AG09309 (cell line): ENCODE measurements around the gene HIVEP3.

ENCODE experiments used
- DNase-seq: peaks from one replicate; pipeline ENCODE4 v3.0.0-alpha.2; 2010; ENCODE audit warnings: low read depth
- H3K4me3 ChIP-seq: 2 replicates; pipeline ENCODE4 v1.5.1; 2011; ENCODE audit warnings: mild to moderate bottlenecking, low read depth, low read length, moderate library complexity; ENCODE audit not compliant: control insufficient read depth
- TF ChIP-seq, protein P1 (sequence below): IDR thresholded peaks from 2 replicates; pipeline ENCODE4 v1.5.1; 2011; ENCODE audit warnings: mild to moderate bottlenecking, low read depth, low read length, inconsistent platforms; ENCODE audit not compliant: insufficient read depth, control insufficient read depth; ENCODE audit errors: missing control alignments

Gene HIVEP3

GRCh38 chr1:41666981-41667631 is 251.6 kb downstream of the HIVEP3 start:
- TF ChIP-seq, protein P1, sequence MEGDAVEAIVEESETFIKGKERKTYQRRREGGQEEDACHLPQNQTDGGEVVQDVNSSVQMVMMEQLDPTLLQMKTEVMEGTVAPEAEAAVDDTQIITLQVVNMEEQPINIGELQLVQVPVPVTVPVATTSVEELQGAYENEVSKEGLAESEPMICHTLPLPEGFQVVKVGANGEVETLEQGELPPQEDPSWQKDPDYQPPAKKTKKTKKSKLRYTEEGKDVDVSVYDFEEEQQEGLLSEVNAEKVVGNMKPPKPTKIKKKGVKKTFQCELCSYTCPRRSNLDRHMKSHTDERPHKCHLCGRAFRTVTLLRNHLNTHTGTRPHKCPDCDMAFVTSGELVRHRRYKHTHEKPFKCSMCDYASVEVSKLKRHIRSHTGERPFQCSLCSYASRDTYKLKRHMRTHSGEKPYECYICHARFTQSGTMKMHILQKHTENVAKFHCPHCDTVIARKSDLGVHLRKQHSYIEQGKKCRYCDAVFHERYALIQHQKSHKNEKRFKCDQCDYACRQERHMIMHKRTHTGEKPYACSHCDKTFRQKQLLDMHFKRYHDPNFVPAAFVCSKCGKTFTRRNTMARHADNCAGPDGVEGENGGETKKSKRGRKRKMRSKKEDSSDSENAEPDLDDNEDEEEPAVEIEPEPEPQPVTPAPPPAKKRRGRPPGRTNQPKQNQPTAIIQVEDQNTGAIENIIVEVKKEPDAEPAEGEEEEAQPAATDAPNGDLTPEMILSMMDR = no peak
- H3K4me3 ChIP-seq = no peak overlapping the region
- DNase-seq = no peak

- H3K4me3 ChIP-seq = no peak overlapping the region
- DNase-seq = no peak
- TF ChIP-seq, protein P1 = no peak
Observed at GRCh38 chr1:41665962-41666917, 252.5 kb downstream of the HIVEP3 start.

- peak; percentile 14 for DNase-seq
- no peak overlapping the region for H3K4me3 ChIP-seq
- TF ChIP-seq, protein P1 = no peak
Observed at GRCh38 chr1:41664861-41665640, 253.7 kb downstream of the HIVEP3 start.

DNA sequence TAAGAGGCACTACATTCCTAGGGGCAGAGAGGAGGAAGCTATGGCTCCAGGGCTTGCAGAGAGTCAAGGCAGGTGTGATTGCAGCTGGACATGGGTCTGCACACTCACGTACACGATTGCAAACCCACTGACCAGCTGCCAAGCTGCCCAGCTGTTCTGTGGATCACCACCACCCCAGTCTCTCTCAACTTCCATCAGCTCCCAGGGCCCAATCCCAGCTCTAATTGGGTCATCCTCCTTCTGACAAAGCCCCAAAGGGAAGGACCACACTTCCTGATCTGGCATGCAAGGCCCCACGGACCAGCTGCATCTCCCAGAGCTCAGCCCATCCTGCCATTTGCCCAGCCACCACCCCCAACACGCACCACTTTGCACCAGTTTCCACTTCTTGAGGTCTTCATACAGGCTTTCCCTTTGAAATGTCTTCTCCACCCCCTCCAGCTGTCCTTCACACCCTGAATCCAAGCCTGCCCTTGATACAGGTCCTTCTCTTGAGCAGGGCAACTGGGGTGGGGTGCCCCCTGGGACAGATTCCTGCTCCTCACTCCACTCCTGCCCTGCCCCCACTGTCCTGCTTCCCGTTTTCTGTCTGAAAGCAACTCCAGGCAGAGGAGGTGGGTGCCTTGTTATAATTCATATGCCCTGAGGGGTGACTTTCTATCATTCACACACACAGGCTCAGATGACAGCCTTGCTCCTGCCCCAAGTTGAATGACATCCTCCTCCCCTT is 254.9 kb downstream of the HIVEP3 start:
- no peak for DNase-seq
- H3K4me3 ChIP-seq = no peak overlapping the region
- TF ChIP-seq, protein P1 = no peak

DNA sequence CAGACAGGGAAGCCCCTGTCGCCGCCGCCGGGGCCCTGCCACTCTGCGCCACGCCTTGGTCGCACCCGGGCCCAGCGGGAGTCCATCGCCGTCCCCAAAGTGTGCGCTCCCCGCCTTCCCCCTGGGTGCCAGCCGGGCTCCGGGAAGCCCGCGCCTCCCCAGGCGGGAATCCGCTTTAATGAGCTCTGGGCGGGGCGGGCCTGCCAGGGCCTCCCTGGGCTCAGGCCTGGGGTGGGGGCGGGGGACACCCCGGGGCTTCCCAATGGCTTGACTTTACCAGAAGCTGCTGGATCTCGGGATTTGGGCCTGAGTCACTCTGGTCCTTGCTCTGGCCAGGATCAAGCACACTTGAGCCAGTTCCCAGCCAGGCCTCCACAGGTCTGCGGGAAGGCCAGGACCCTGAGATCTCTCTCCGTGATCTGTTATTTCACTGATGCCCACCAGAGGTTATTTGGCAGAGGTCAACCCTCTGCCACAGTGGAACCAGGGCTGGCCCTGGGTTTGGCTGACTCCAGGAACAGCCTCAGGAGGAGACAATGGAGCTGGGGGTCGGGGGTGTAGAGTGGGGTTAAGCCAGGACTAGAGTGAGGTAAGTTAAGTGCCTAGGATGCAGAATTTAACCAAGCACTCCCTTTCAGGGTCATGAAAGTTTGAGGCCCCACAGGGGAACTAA is 255.8 kb downstream of the HIVEP3 start:
- DNase-seq = peak; percentile 61
- TF ChIP-seq, protein P1 = no peak
- peak overlapping the region; percentile 42 for H3K4me3 ChIP-seq
